Neutrophil (primary cell): Measurements from ENCODE around the gene PI4KA.

ENCODE experiments used
- H3K27ac ChIP-seq: fragments of 200-600 bp; sonication (generic); 2 replicates; pipeline ENCODE4 v1.5.1; 2016; ENCODE audit warnings: mild to moderate bottlenecking, moderate library complexity
- H3K27me3 ChIP-seq: fragments of 200-600 bp; sonication (generic); 2 replicates; pipeline ENCODE4 v1.6.0; 2016; ENCODE audit warnings: mild to moderate bottlenecking
- H3K36me3 ChIP-seq: fragments of 200-600 bp; sonication (generic); 2 replicates; pipeline ENCODE4 v1.5.1; 2017
- H3K4me1 ChIP-seq, 2 experiments: fragments of 200-600 bp in 1 of 2; sonication (generic) in 1 of 2; 1 replicate in 1 of 2; 2 replicates in 1 of 2; pipeline versions ENCODE4 v1.5.1 to v1.6.1; 2013 to 2016; ENCODE audit warnings: low read depth in 1 of 2, low read length in 1 of 2, mild to moderate bottlenecking in 1 of 2, moderate library complexity in 1 of 2; ENCODE audit not compliant: control insufficient read depth in 1 of 2, insufficient read depth in 1 of 2
- H3K4me3 ChIP-seq, 2 experiments: fragments of 200-600 bp in 1 of 2; sonication (generic) in 1 of 2; 1 replicate in 1 of 2; 2 replicates in 1 of 2; pipeline ENCODE4 v1.5.1; 2013 to 2016; ENCODE audit warnings: low read depth in 1 of 2, low read length in 1 of 2, mild to moderate bottlenecking in 1 of 2, moderate library complexity in 1 of 2
- H3K9me3 ChIP-seq: fragments of 200-600 bp; sonication (generic); 2 replicates; pipeline ENCODE4 v1.5.1; 2016
- TF ChIP-seq, protein P1 (sequence below): fragments of 200-600 bp; sonication (generic); IDR thresholded peaks from 2 replicates; pipeline ENCODE4 v1.5.1; 2016; ENCODE audit warnings: antibody characterized with exemption

The PI4KA gene

DNA sequence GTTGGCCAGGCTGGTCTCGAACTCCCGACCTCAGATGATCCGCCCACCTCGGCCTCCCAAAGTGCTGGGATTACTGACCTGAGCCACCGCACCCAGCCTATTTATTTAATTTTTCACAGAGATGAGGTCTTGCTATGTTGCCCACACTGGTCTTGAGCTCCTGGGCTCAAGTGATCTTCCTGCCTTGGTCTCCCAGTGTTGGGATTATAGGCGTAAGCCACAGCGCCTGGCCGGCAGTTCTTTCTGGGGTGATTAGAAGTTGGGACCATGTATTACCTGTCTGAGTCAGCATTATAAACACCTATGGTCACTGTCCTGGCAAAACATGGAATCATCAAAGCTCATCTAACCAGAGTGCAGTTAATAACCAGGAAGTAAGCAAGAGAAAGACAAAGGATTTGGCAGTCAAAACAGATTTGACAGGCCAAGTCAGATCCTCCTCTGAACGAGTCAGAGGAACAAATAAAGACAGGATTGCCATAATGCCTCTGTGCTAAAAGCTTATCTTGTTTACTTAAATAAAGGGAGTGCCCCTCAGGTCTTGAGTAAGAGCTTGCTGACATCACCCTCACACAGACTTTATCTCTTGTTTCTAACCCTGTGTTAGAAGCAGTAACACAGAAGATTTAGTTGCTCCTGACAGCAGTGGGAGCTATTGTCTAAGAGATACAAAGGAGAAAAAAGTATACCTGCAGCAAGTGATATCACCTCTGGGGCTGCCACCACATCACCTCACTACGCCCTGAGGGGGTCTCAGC, 81.0 kb downstream of the PI4KA start:
- TF ChIP-seq, protein P1, sequence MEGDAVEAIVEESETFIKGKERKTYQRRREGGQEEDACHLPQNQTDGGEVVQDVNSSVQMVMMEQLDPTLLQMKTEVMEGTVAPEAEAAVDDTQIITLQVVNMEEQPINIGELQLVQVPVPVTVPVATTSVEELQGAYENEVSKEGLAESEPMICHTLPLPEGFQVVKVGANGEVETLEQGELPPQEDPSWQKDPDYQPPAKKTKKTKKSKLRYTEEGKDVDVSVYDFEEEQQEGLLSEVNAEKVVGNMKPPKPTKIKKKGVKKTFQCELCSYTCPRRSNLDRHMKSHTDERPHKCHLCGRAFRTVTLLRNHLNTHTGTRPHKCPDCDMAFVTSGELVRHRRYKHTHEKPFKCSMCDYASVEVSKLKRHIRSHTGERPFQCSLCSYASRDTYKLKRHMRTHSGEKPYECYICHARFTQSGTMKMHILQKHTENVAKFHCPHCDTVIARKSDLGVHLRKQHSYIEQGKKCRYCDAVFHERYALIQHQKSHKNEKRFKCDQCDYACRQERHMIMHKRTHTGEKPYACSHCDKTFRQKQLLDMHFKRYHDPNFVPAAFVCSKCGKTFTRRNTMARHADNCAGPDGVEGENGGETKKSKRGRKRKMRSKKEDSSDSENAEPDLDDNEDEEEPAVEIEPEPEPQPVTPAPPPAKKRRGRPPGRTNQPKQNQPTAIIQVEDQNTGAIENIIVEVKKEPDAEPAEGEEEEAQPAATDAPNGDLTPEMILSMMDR: no peak
- H3K4me3 ChIP-seq: no peak overlapping the region
- H3K27ac ChIP-seq: no peak overlapping the region

DNA sequence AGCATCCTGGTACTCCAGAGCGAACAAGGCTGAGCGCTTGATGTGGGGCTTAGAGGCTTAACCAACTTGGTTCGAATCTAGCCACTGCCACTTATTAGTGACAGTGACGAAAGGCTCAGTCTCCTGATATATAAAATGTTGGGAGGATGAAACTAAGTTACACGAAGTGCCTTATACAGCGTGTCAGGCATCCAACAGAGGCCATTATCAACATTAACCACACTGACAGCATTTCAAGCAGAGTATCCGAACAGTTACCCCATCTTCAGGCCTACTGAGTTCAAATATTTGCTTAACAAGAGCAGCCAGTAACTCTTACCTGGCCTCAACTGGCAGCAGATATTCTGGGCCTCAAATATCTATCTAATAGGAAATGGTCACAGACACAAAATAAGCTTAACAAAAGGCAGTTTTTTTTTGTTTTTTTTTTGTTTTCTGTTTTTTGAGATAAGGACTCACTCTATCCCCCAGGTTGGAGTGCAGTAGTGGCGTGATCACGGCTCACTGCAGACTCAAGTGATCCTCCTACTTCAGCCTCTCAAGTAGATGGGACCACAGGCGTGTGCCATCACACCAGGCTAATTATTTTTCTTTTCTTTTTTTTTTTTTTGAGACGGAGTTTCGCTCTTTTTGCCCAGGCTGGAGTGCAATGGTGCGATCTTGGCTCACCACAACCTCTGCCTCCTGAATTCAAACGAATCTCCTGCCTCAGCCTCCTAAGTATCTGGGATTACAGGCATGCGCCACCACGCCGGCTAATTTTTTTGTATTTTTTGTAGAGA, 81.8 kb downstream of the PI4KA start:
- no peaks in the 10 kb centered on the region for H3K9me3 ChIP-seq
- no peaks in the 10 kb centered on the region for H3K27me3 ChIP-seq
- peaks cover 12% of the 10 kb centered on the region in 2 experiments for H3K4me1 ChIP-seq
- H3K27ac ChIP-seq: no peak overlapping the region
- peaks cover 61% of the 10 kb centered on the region for H3K36me3 ChIP-seq
- TF ChIP-seq, protein P1: no peak
- no peak overlapping the region for H3K4me3 ChIP-seq

More for the DNA sequence above, 81.0 kb downstream of the PI4KA start:
- Histone ChIP-seq H3K36me3 (peaks cover 53% of the 10 kb centered on the region), H3K4me1 (peaks cover 20% of the 10 kb centered on the region in 2 experiments), H3K9me3 (no peaks in the 10 kb centered on the region), H3K27me3 (no peaks in the 10 kb centered on the region)

DNA sequence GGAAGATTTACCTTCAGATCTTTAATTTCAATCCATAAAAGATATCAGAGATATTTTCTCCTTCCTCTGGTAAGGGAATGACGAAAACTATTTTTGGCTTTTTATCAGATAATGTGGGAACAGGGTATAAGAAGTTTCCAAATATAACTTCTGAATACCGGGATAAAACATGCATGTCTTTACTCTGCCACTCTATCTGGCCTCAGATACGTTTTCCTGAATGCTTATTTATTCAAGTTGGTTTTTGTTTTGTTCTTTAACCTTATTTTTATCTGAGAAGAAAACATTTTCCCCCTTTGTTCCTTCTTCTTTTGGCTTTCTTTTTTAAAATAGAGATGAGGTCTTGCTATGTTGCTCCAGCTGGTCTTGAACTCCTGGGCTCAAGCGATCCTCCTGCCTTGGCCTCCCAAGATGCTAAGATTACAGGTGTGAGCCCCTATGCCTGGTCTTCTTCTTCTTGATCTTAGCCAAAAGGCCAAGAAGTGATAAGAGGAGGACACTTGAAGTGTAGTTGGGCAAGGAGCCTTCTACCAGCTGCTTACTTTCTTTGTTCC, 83.2 kb downstream of the PI4KA start:
- peaks cover 65% of the 10 kb centered on the region for H3K36me3 ChIP-seq
- no peaks in the 10 kb centered on the region for H3K27me3 ChIP-seq
- no peak overlapping the region for H3K4me3 ChIP-seq
- H3K4me1 ChIP-seq: no peaks in the 10 kb centered on the region
- no peak overlapping the region for H3K27ac ChIP-seq
- H3K9me3 ChIP-seq: no peaks in the 10 kb centered on the region
- TF ChIP-seq, protein P1: no peak

DNA sequence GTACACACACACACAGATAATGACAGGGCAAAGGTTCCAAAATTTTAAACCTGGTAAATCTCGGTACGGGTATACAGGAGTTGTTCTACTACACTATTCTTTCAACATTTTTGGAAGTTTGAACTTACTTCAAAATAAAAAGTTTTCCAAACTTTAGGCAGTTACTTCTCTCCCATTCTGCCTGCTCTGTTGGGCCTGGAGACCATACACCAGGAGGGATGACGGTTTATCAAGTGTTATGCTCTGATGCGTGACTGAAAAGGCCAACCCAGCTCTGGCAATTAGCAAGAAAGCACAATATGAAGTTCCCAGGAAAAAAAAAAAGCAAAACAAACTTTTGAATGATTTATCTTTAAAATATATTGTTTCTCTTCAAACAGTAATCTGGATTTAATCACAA, 83.7 kb downstream of the PI4KA start:
- Histone ChIP-seq H3K4me1 (no peaks in the 10 kb centered on the region), H3K27ac (no peak overlapping the region), H3K9me3 (no peaks in the 10 kb centered on the region), H3K27me3 (no peaks in the 10 kb centered on the region), H3K36me3 (peaks cover 64% of the 10 kb centered on the region), H3K4me3 (no peak overlapping the region)
- TF ChIP-seq, protein P1: no peak

DNA sequence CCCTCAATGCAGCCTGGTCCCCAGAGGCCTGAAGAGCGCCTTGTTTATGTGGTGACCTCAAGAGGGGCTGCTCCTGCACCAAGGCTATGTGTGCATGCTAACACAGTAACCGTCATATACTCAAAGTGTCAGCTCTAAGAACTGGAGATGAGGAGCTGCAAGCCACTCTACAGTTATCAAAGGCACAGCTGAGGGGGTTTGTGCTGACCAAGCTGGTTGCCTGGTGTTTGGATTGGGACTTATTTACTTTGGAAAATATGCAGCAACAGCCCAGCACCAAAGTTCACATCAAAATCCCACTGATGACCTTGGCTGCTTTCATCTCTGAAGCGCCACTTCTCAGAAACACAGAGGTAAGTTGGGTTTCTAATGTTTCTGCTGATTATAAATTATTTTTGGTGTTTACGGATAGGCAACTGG, 84.8 kb downstream of the PI4KA start, which contains the start of gene SERPIND1:
TSS of gene SERPIND1 (plus strand) at position 321 of the 420 bp plus-strand sequence. CDS start 5,200 bp downstream, outside the sequence.
- H3K27me3 ChIP-seq: no peaks in the 10 kb centered on the region
- H3K36me3 ChIP-seq: peaks cover 54% of the 10 kb centered on the region
- H3K4me3 ChIP-seq: no peak within 1 kb of the TSS
- TF ChIP-seq, protein P1: no peak
- H3K9me3 ChIP-seq: no peaks in the 10 kb centered on the region
- H3K27ac ChIP-seq: no peak within 1 kb of the TSS
- no peaks in the 10 kb centered on the region for H3K4me1 ChIP-seq
